Progenitor cell of endocrine pancreas (in vitro differentiated cells): ENCODE results near the gene CTRB2. TPM values are rescaled to one million over a fixed set of nuclear protein-coding genes. Genes with fewer than 3 reads are reported as not detected.

ENCODE experiments used
- DNase-seq: peaks from one replicate; pipeline ENCODE4 v3.0.0; 2021; ENCODE audit warnings: low spot score; ENCODE audit not compliant: unreplicated experiment
- H3K27ac Mint-ChIP-seq: 2 replicates; pipeline ENCODE4 v1.8.0; 2021; ENCODE audit warnings: mild to moderate bottlenecking, moderate library complexity, mixed read lengths
- H3K27me3 Mint-ChIP-seq: 2 replicates; pipeline ENCODE4 v1.8.0; 2021; ENCODE audit warnings: mixed read lengths
- H3K36me3 Mint-ChIP-seq: 2 replicates; pipeline ENCODE4 v1.8.0; 2022; ENCODE audit warnings: mixed read lengths; ENCODE audit not compliant: insufficient read depth
- H3K4me1 Mint-ChIP-seq: 2 replicates; pipeline ENCODE4 v1.8.0; 2021; ENCODE audit warnings: low read depth, mixed read lengths
- H3K4me3 Mint-ChIP-seq: 2 replicates; pipeline ENCODE4 v1.8.0; 2021; ENCODE audit warnings: low read depth, mild to moderate bottlenecking, moderate library complexity, mixed read lengths
- H3K9me3 Mint-ChIP-seq: 2 replicates; pipeline ENCODE4 v1.8.0; 2021; ENCODE audit warnings: low read depth, mixed read lengths
- CTCF ChIP-seq: fragments of 200-600 bp; sonication (generic); IDR thresholded peaks from one replicate; pipeline ENCODE4 v1.5.0; 2021; ENCODE audit warnings: antibody characterized with exemption, mild to moderate bottlenecking; ENCODE audit not compliant: unreplicated experiment
- total RNA-seq: library from RNA; stranded (reverse); gene quantifications from 2 replicates; pipeline ENCODE4 v1.2.1, GENCODE V29; 2021

Gene CTRB2
- total RNA-seq, 1 donor from 2014 or later = 1.1 TPM

GRCh38 chr16:75230471-75231110 lies 23.6 kb upstream of the CTRB2 start:
- Mint-ChIP-seq H3K27ac (peak overlapping the region; percentile 33), H3K36me3 (peaks cover 6% of the 10 kb centered on the region), H3K4me1 (no peaks in the 10 kb centered on the region), H3K27me3 (no peaks in the 10 kb centered on the region), H3K4me3 (no peak overlapping the region), H3K9me3 (no peaks in the 10 kb centered on the region)
- no peak for DNase-seq
- no peak for TF ChIP-seq CTCF

GRCh38 chr16:75229172-75230031 lies 22.4 kb upstream of the CTRB2 start:
- no peak for DNase-seq
- H3K36me3 Mint-ChIP-seq = peaks cover 6% of the 10 kb centered on the region

GRCh38 chr16:75228143-75228976 lies 21.4 kb upstream of the CTRB2 start:
- Mint-ChIP-seq H3K4me1 (no peaks in the 10 kb centered on the region), H3K27me3 (no peaks in the 10 kb centered on the region), H3K27ac (no peak overlapping the region), H3K36me3 (peaks cover 6% of the 10 kb centered on the region), H3K9me3 (no peaks in the 10 kb centered on the region), H3K4me3 (no peak overlapping the region)
- DNase-seq = no peak
- TF ChIP-seq CTCF = no peak

More at GRCh38 chr16:75229172-75230031, 22.4 kb upstream of the CTRB2 start:
- H3K27me3 Mint-ChIP-seq = no peaks in the 10 kb centered on the region
- no peaks in the 10 kb centered on the region for H3K4me1 Mint-ChIP-seq
- TF ChIP-seq CTCF = no peak
- H3K9me3 Mint-ChIP-seq = no peaks in the 10 kb centered on the region
- no peak overlapping the region for H3K4me3 Mint-ChIP-seq
- no peak overlapping the region for H3K27ac Mint-ChIP-seq

- no peak for DNase-seq
- H3K4me3 Mint-ChIP-seq = no peak overlapping the region
- no peaks in the 10 kb centered on the region for H3K27me3 Mint-ChIP-seq
- no peak for TF ChIP-seq CTCF
- peak overlapping the region; percentile 41 for H3K27ac Mint-ChIP-seq
- peaks cover 5% of the 10 kb centered on the region for H3K36me3 Mint-ChIP-seq
- no peaks in the 10 kb centered on the region for H3K4me1 Mint-ChIP-seq
- no peaks in the 10 kb centered on the region for H3K9me3 Mint-ChIP-seq
These were observed 20.6 kb upstream of the CTRB2 start for GRCh38 chr16:75227361-75228142.
